Measurements from ENCODE around the gene GNAZ.

The GNAZ gene

GRCh38 chr22:23074451-23074850, 4.1 kb downstream of the GNAZ start:
- no peak overlapping the region for H3K4me3 ChIP-seq (ENCODE audit: low read depth, low read length)
- in situ Hi-C loops (cut with HindIII; ENCODE audit: low sequenced_read_pairs), result no loop called here
- no peak for TF ChIP-seq CTCF (IDR thresholded peaks at IDR 0.05; ENCODE audit: low read depth, low read length)

GRCh38 chr22:23075050-23075449, 4.7 kb downstream of the GNAZ start:
- no peak overlapping the region for H3K4me3 ChIP-seq (ENCODE audit: low read depth, low read length)
- in situ Hi-C loops (cut with HindIII; ENCODE audit: low sequenced_read_pairs), result no loop called here
- TF ChIP-seq CTCF (IDR thresholded peaks at IDR 0.05; ENCODE audit: low read depth, low read length), result no peak
- DNase-seq (ENCODE audit: low read depth, low spot score), result no peak

More at GRCh38 chr22:23074451-23074850, 4.1 kb downstream of the GNAZ start:
- no peak for DNase-seq (ENCODE audit: low read depth, low spot score)

GRCh38 chr22:23075525-23076216, 5.4 kb downstream of the GNAZ start:
- H3K4me3 ChIP-seq (ENCODE audit: low read depth, low read length), result no peak overlapping the region
- no peak for TF ChIP-seq CTCF (IDR thresholded peaks at IDR 0.05; ENCODE audit: low read depth, low read length)
- DNase-seq (ENCODE audit: low read depth, low spot score), result no peak
- in situ Hi-C loops (cut with HindIII; ENCODE audit: low sequenced_read_pairs), result no loop called here

GRCh38 chr22:23076896-23077572, 6.7 kb downstream of the GNAZ start:
- no peak for TF ChIP-seq CTCF (IDR thresholded peaks at IDR 0.05; ENCODE audit: low read depth, low read length)
- in situ Hi-C loops (cut with HindIII; ENCODE audit: low sequenced_read_pairs), result no loop called here
- no peak overlapping the region for H3K4me3 ChIP-seq (ENCODE audit: low read depth, low read length)
- DNase-seq (ENCODE audit: low read depth, low spot score), result no peak

- DNase-seq (ENCODE audit: low read depth, low spot score), result no peak
- TF ChIP-seq CTCF (IDR thresholded peaks at IDR 0.05; ENCODE audit: low read depth, low read length), result no peak
- H3K4me3 ChIP-seq (ENCODE audit: low read depth, low read length), result no peak overlapping the region
- in situ Hi-C loops (cut with HindIII; ENCODE audit: low sequenced_read_pairs), result no loop called here
These were observed 7.5 kb downstream of the GNAZ start for GRCh38 chr22:23077627-23078461.

GRCh38 chr22:23078462-23078787, 8.1 kb downstream of the GNAZ start:
- no peak for DNase-seq (ENCODE audit: low read depth, low spot score)
- TF ChIP-seq CTCF (IDR thresholded peaks at IDR 0.05; ENCODE audit: low read depth, low read length), result no peak
- in situ Hi-C loops (cut with HindIII; ENCODE audit: low sequenced_read_pairs), result no loop called here
- no peak overlapping the region for H3K4me3 ChIP-seq (ENCODE audit: low read depth, low read length)
